PC-9 (cell line): ENCODE data around the gene SMAD6.

Source experiments
- CTCF ChIP-seq: fragments of 200-600 bp; sonication (generic); conservative IDR thresholded peaks from 2 replicates; pipeline ENCODE4 v1.6.1; 2017; ENCODE audit warnings: mixed run types, antibody characterized with exemption, mild to moderate bottlenecking, moderate library complexity
- EZH2 ChIP-seq: fragments of 200-600 bp; sonication (generic); IDR thresholded peaks from 2 replicates; pipeline ENCODE4 v1.8.0; 2017; ENCODE audit warnings: antibody characterized with exemption, low read depth

- TF ChIP-seq CTCF (no peak), EZH2 (no peak)
Measured at GRCh38 chr15:66738116-66738515, 36.1 kb downstream of the SMAD6 start.
